BLaER1 treated with 17β-estradiol and CSF1 and Interleukin-3, amounts not matched to agents 10 nM and 100 nM (cell line): Measurements from ENCODE around the gene PRAMEF10.
"Not testable (repeated sequence)": the region's sequence is repeated elsewhere in the genome, so short reads cannot be mapped to it uniquely, and the experiment has no call there.

Experiments
- H3K27ac ChIP-seq, 11 experiments: shearing (Covaris generic); formaldehyde crosslinking; 2 replicates each; pipeline ENCODE4 v1.8.1; 2022
- H3K27me3 ChIP-seq, 11 experiments: shearing (Covaris generic); formaldehyde crosslinking; 2 replicates each; pipeline ENCODE4 v1.8.1; 2022
- H3K36me3 ChIP-seq, 11 experiments: shearing (Covaris generic); formaldehyde crosslinking; 2 replicates each; pipeline ENCODE4 v1.8.1; 2022
- H3K4me1 ChIP-seq, 10 experiments: shearing (Covaris generic); formaldehyde crosslinking; 2 replicates each; pipeline ENCODE4 v1.8.1; 2022
- H3K4me2 ChIP-seq, 11 experiments: shearing (Covaris generic); formaldehyde crosslinking; 2 replicates each; pipeline ENCODE4 v1.8.1; 2022
- H3K4me3 ChIP-seq, 10 experiments: shearing (Covaris generic); formaldehyde crosslinking; 2 replicates each; pipeline ENCODE4 v1.8.1; 2022
- H3K9ac ChIP-seq, 11 experiments: shearing (Covaris generic); formaldehyde crosslinking; 2 replicates each; pipeline ENCODE4 v1.8.1; 2022
- H3K9me3 ChIP-seq, 11 experiments: shearing (Covaris generic); formaldehyde crosslinking; replicated peaks in 1 of 11; 2 replicates each; pipeline ENCODE4 v1.8.1; 2022
- H4K20me1 ChIP-seq, 11 experiments: shearing (Covaris generic); formaldehyde crosslinking; 2 replicates each; pipeline ENCODE4 v1.8.1; 2022

PRAMEF10 gene

GRCh38 chr1:12898170-12898569 lies at the start of gene PRAMEF10:
TSS of gene PRAMEF10 (minus strand) at chr1:12898270. CDS start at chr1:12895847, 2,423 bp downstream.
- H3K4me2 ChIP-seq, H3K9me3 ChIP-seq, H3K27me3 ChIP-seq, H3K4me3 ChIP-seq, H3K4me1 ChIP-seq, H3K27ac ChIP-seq, H3K9ac ChIP-seq, H4K20me1 ChIP-seq, H3K36me3 ChIP-seq: not testable (repeated sequence)

GRCh38 chr1:12947480-12947879 lies 49.4 kb upstream of the PRAMEF10 start, which contains the start of gene PRAMEF6:
TSS of gene PRAMEF6 (minus strand) at chr1:12947580. CDS start at chr1:12942518, 5,062 bp downstream.
- not testable (repeated sequence) for H3K27ac ChIP-seq, H3K4me2 ChIP-seq

GRCh38 chr1:12924368-12924767 lies 26.3 kb upstream of the PRAMEF10 start:
- not testable (repeated sequence) for H4K20me1 ChIP-seq, H3K27ac ChIP-seq, H3K4me1 ChIP-seq, H3K36me3 ChIP-seq, H3K4me2 ChIP-seq, H3K4me3 ChIP-seq, H3K27me3 ChIP-seq, H3K9ac ChIP-seq, H3K9me3 ChIP-seq

More at GRCh38 chr1:12947480-12947879, 49.4 kb upstream of the PRAMEF10 start, which contains the start of gene PRAMEF6:
- H3K27me3 ChIP-seq, H4K20me1 ChIP-seq, H3K36me3 ChIP-seq, H3K9ac ChIP-seq, H3K4me1 ChIP-seq, H3K4me3 ChIP-seq, H3K9me3 ChIP-seq: not testable (repeated sequence)

DNA sequence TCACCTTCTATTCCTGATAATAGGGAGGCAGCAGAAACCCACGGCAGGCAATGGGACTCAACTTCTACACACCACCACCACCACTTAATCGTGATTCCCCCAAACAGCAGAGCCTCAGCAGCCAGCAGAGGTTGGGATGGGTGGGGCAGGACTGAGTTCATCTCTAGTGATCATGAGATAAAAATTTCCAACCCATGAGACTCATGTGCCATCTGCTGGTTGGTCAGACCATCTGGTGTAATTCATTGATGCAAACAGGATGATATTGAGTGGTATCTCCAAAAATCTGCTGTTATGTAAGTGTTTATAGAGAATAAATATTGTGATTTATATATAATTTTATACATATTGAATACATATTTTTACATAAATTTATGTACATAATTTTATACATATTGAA lies 23.7 kb upstream of the PRAMEF10 start:
- not testable (repeated sequence) for H3K4me1 ChIP-seq, H3K27me3 ChIP-seq

GRCh38 chr1:12916310-12916709 lies 18.2 kb upstream of the PRAMEF10 start, which contains the start of gene PRAMEF7:
TSS of gene PRAMEF7 (plus strand) at chr1:12916610. CDS start at chr1:12917693, 1,083 bp downstream.
- not testable (repeated sequence) for H3K27ac ChIP-seq, H3K4me3 ChIP-seq, H3K36me3 ChIP-seq, H3K27me3 ChIP-seq, H3K4me2 ChIP-seq, H3K9me3 ChIP-seq, H3K4me1 ChIP-seq, H3K9ac ChIP-seq, H4K20me1 ChIP-seq

More for the DNA sequence above, 23.7 kb upstream of the PRAMEF10 start:
- H3K36me3 ChIP-seq, H3K4me3 ChIP-seq, H3K27ac ChIP-seq, H3K9me3 ChIP-seq, H4K20me1 ChIP-seq, H3K4me2 ChIP-seq, H3K9ac ChIP-seq: not testable (repeated sequence)

DNA sequence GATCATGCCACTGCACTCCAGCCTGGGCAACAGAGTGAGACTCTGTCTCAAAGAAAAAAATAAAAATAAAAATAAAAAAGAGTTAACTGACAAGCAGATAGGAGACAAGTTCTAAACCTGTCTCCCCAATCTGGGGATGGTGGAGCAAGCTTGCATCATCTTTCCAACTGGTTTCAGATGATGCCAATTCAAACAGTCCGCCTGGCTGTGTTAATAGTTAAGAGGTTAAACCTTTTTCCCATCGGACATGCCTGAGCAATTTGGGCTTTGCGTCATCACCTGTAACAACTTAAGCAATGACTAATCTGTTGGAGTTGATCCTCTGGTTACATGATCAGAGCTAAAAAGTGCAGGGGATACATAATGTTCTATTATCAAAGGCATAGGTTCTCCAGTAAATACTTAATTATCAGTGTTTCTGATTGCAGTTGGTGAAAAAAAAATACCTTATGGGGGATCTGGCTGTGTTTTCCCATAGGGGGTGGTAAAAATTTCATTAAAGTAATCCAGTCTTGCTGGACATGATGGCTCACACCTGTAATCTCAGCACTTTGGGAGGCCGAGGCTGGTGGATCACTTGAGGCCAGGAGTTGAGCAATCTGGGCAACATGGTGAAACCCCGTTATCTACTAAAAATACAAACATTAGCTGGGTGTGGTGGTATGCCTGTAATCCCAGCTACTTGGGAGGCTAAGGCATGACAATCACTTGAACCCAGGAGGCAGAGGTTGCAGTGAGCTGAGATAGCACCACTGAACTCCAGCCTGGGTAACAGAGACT lies 5.9 kb upstream of the PRAMEF10 start:
- not testable (repeated sequence) for H3K27me3 ChIP-seq, H3K9ac ChIP-seq, H3K36me3 ChIP-seq, H3K4me2 ChIP-seq, H3K9me3 ChIP-seq, H3K27ac ChIP-seq, H4K20me1 ChIP-seq, H3K4me3 ChIP-seq, H3K4me1 ChIP-seq

DNA sequence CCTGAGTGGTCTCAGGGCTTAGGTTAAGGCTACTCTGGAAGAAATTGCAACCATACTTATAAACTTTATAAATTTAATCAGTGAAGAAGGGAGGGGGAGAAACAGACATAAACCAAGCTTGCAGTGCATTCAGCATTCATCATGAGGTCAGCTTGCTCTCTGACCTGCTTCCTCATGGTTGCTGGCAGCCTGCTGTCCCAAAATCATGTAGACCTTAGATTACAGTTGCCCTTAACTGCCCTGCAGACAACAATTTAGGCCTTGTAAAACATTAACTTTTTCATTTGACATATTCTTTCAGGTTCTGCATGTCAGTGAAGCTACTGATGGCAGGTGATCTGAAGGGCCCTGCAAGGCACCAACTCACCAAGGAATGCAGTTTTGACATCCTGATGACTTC lies 1.1 kb upstream of the PRAMEF10 start:
- H3K27me3 ChIP-seq, H3K36me3 ChIP-seq, H3K27ac ChIP-seq, H3K4me2 ChIP-seq, H4K20me1 ChIP-seq, H3K9ac ChIP-seq, H3K9me3 ChIP-seq, H3K4me1 ChIP-seq, H3K4me3 ChIP-seq: not testable (repeated sequence)

DNA sequence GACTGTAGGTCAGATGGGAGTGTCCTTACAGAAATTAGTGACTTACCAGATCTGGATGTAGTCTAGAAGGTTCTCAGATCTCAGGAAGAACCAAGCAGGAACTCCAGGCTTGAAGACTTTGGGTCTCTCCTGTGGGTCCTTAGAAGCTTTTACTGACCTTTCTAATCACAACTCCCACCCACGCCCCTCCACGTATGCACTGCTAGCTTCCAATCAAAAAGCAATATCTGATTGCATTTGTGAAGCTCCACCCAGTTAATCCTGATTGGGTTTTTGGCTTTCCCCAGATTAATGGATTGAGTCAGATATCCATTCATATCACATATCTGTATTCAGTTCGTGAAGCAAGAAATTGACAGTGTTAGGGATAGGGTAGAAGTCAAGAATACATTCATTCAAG lies 12.0 kb downstream of the PRAMEF10 start, which contains the start of gene PRAMEF4:
Gene PRAMEF4, minus strand, starts transcription at position 101 of the 400 bp plus-strand sequence. CDS start 2,807 bp downstream, outside the sequence.
- not testable (repeated sequence) for H3K27ac ChIP-seq, H3K4me1 ChIP-seq, H3K9ac ChIP-seq, H4K20me1 ChIP-seq, H3K9me3 ChIP-seq, H3K36me3 ChIP-seq, H3K4me2 ChIP-seq, H3K27me3 ChIP-seq, H3K4me3 ChIP-seq

- not testable (repeated sequence) for H3K9me3 ChIP-seq, H3K27me3 ChIP-seq, H3K36me3 ChIP-seq, H3K4me3 ChIP-seq, H3K27ac ChIP-seq, H3K9ac ChIP-seq, H4K20me1 ChIP-seq, H3K4me2 ChIP-seq, H3K4me1 ChIP-seq
Observed at GRCh38 chr1:12878453-12878852, 19.6 kb downstream of the PRAMEF10 start.

GRCh38 chr1:12863131-12863880 lies 34.8 kb downstream of the PRAMEF10 start:
- H3K36me3 ChIP-seq, H3K4me3 ChIP-seq, H3K4me1 ChIP-seq, H3K9ac ChIP-seq, H4K20me1 ChIP-seq, H3K27ac ChIP-seq, H3K9me3 ChIP-seq, H3K4me2 ChIP-seq, H3K27me3 ChIP-seq: not testable (repeated sequence)

DNA sequence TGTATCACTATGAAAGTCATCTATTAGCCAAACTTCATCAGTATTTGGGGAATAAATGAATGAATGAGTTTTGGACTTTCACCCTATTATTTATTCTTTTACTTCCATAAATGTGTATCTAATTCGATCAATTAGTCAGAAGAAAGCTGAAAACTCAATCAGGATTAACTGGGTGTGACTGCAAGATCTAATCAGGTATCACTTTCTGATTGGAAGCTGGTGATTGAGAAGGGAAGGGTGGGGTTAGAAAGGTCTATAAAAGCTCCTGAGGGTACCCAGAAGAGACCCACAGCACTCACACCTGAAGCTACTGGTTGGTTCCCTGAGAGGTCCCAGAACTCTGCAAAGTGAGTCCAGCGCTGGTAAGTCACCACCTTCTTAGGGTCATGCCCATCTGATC lies 41.3 kb downstream of the PRAMEF10 start, which contains the start of gene PRAMEF2:
Gene PRAMEF2, plus strand, starts transcription at position 301 of the 400 bp plus-strand sequence. CDS start 1,924 bp downstream, outside the sequence.
- not testable (repeated sequence) for H3K9ac ChIP-seq, H3K4me2 ChIP-seq, H3K4me3 ChIP-seq, H3K36me3 ChIP-seq, H4K20me1 ChIP-seq, H3K4me1 ChIP-seq, H3K27me3 ChIP-seq, H3K9me3 ChIP-seq, H3K27ac ChIP-seq
